HL-60 (cell line): ENCODE measurements around the gene SNRPD2.

Source experiments
- GABPA ChIP-seq: IDR thresholded peaks from 2 replicates; pipeline ENCODE4 v1.6.1; 2012; ENCODE audit warnings: low read depth
- POLR2AphosphoS5 ChIP-seq: IDR thresholded peaks from 2 replicates; pipeline ENCODE4 v1.6.1; 2012; ENCODE audit warnings: low read depth
- TF ChIP-seq, protein P1 (sequence below): IDR thresholded peaks from 2 replicates; pipeline ENCODE4 v1.6.1; 2012; ENCODE audit warnings: low read depth; ENCODE audit not compliant: insufficient replicate concordance
- TF ChIP-seq, protein P2 (sequence below): IDR thresholded peaks from one replicate; pipeline ENCODE4 v1.5.1; 2011; ENCODE audit warnings: low read length, control low read depth, inconsistent platforms; ENCODE audit not compliant: insufficient read depth

DNA sequence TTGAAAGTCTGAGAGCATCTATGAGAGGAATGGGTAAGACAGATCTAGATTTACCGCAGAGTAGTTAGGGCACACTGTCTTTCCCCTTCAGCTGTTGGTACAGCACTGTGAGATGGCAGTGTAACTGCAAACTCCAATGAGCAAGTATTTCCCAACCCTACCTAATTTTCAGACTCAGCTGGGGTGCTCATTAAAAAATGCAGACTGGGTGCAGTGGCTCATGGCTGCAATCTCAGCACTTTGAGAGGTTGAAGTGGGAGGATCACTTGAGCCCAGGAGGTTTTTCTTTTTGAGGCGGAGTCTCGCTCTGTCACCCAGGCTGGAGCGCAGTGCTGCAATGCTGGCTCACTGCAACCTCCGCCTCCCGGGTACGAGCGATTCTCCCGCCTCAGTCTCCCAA, 13.4 kb upstream of the SNRPD2 start:
- TF ChIP-seq, protein P1, sequence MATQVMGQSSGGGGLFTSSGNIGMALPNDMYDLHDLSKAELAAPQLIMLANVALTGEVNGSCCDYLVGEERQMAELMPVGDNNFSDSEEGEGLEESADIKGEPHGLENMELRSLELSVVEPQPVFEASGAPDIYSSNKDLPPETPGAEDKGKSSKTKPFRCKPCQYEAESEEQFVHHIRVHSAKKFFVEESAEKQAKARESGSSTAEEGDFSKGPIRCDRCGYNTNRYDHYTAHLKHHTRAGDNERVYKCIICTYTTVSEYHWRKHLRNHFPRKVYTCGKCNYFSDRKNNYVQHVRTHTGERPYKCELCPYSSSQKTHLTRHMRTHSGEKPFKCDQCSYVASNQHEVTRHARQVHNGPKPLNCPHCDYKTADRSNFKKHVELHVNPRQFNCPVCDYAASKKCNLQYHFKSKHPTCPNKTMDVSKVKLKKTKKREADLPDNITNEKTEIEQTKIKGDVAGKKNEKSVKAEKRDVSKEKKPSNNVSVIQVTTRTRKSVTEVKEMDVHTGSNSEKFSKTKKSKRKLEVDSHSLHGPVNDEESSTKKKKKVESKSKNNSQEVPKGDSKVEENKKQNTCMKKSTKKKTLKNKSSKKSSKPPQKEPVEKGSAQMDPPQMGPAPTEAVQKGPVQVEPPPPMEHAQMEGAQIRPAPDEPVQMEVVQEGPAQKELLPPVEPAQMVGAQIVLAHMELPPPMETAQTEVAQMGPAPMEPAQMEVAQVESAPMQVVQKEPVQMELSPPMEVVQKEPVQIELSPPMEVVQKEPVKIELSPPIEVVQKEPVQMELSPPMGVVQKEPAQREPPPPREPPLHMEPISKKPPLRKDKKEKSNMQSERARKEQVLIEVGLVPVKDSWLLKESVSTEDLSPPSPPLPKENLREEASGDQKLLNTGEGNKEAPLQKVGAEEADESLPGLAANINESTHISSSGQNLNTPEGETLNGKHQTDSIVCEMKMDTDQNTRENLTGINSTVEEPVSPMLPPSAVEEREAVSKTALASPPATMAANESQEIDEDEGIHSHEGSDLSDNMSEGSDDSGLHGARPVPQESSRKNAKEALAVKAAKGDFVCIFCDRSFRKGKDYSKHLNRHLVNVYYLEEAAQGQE, result no peak
- TF ChIP-seq, protein P2, sequence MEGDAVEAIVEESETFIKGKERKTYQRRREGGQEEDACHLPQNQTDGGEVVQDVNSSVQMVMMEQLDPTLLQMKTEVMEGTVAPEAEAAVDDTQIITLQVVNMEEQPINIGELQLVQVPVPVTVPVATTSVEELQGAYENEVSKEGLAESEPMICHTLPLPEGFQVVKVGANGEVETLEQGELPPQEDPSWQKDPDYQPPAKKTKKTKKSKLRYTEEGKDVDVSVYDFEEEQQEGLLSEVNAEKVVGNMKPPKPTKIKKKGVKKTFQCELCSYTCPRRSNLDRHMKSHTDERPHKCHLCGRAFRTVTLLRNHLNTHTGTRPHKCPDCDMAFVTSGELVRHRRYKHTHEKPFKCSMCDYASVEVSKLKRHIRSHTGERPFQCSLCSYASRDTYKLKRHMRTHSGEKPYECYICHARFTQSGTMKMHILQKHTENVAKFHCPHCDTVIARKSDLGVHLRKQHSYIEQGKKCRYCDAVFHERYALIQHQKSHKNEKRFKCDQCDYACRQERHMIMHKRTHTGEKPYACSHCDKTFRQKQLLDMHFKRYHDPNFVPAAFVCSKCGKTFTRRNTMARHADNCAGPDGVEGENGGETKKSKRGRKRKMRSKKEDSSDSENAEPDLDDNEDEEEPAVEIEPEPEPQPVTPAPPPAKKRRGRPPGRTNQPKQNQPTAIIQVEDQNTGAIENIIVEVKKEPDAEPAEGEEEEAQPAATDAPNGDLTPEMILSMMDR, result no peak
- TF ChIP-seq GABPA (no peak), POLR2AphosphoS5 (no peak)
